GM19193 (cell line): ENCODE data around the gene HECTD1.

Experiments used
- POLR2A ChIP-seq: IDR thresholded peaks from 4 replicates; pipeline ENCODE4 v1.6.1; 2011; ENCODE audit not compliant: insufficient read depth, insufficient read length; ENCODE audit errors: extremely low read depth

HECTD1 gene

DNA sequence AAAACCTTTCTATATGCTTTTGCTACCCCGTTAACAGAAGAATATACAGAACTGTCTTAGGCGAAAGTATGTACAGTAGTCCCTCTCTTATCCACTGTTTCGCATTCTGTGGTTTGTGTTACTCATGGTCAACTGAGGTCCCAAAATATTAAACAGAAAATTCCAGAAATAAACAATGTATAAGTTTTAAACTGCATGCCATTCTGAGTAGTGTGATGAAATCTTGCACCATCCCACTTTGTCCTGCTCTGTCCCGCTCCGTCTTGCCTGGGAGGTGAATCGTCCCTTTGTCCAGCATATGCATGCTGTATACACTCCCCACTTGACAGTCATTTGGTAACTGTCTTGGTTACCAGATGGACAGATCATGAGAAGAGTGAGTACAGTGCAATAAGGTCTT, 111.3 kb downstream of the HECTD1 start:
- no peak for TF ChIP-seq POLR2A

- no peak for TF ChIP-seq POLR2A
Measured at GRCh38 chr14:31092160-31092708, 115.4 kb downstream of the HECTD1 start.

- TF ChIP-seq POLR2A: no peak
Measured at GRCh38 chr14:31090883-31091764, 116.5 kb downstream of the HECTD1 start.

DNA sequence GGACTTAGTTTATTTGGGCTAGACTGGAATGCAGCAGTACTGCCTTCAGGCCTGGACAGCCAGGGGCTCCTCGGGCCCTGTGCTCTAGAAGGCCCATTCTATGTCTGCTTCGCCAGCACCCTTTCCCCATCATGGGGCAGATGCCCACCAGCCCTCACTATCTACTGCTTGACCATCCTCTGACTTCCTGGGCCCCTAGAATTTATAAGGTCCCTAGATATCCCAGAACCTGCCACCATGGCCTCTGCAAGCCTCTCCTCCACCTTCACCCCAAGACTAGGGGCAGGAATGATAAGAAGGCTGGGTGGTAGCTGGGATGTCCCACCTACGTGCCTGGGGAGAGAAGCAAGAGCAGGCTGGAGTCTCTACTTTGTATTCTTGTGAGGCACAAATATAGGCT, 122.6 kb downstream of the HECTD1 start:
- no peak for TF ChIP-seq POLR2A

DNA sequence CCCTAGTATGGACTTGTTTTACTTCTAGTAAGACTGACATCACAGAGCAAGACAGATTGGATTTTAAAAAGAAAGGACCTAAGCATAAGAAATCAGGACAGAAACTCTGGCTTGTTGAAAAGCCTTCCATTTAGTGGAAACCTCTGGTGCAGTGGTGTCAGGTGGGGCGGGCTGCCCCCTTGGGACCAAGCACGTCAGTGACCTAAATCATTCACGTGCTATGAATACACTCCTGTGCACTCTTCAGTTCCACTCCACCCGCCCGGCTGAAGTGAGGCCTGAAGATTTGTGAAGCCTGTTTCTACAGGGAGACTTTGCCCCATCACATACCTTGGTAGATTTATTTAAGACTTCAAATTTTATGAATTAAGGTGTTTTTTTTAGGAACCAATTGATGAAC, 123.2 kb downstream of the HECTD1 start:
- TF ChIP-seq POLR2A: no peak

DNA sequence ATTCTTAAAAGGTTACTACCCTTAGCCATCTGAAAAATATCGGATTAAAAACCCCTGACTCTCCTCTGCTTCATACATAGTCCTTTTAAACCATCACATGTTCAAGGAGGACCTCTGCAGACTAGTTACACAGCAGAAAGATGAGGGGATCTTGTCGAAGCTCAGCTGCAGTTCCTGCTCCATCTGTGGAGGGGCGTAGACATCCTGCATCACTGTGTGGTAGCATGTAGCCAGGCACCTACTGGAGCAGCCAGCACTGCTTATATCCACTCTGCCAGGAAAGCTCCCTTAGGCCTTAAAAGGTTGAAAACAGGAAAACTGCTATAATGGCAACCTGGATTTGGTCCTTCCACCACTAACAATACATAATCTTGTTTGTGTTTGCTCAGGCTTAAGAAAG, 123.8 kb downstream of the HECTD1 start:
- no peak for TF ChIP-seq POLR2A

DNA sequence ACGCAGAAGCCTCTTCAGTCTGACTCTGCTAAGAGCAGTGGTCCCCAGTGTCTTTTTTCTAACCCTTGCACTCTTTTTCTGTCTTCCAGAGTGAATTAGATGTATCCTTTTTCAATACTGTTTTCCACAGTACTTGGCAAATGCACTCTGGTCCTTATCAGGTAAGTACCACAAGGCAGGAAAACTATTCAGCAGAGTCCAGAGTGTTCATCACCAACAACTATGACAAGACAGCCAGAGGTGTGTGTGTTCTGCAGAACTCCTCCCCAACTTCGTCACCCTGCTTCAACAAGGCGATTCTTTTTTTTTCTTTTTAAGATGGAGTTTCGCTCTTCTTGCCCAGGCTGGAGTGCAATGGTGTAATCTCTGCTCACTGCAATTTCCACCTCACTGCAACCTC, 127.1 kb downstream of the HECTD1 start:
- TF ChIP-seq POLR2A: no peak

- TF ChIP-seq POLR2A: no peak
Measured at GRCh38 chr14:31080056-31080455, 127.5 kb downstream of the HECTD1 start.

- no peak for TF ChIP-seq POLR2A
Measured at GRCh38 chr14:31078766-31079165, 128.8 kb downstream of the HECTD1 start.

DNA sequence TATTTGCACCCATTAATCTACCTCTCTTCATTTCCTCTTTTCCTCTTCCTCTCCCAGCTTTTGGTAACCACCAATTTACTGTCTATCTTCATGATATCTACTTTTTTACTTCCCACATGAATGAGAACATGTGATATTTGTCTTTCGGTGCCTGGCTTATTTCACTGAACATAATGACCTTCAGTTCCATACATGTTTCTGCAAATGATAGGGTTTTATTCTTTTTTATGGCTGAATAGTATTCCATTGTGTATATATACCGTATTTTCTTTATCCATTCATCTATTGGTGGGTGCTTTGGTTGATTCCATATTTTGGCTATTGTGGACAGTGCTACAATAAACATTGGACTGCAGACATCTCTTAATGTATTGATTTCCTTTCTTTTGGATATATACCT, 132.4 kb downstream of the HECTD1 start:
- TF ChIP-seq POLR2A: no peak

- no peak for TF ChIP-seq POLR2A
Measured at GRCh38 chr14:31071151-31071550, 136.4 kb downstream of the HECTD1 start.

DNA sequence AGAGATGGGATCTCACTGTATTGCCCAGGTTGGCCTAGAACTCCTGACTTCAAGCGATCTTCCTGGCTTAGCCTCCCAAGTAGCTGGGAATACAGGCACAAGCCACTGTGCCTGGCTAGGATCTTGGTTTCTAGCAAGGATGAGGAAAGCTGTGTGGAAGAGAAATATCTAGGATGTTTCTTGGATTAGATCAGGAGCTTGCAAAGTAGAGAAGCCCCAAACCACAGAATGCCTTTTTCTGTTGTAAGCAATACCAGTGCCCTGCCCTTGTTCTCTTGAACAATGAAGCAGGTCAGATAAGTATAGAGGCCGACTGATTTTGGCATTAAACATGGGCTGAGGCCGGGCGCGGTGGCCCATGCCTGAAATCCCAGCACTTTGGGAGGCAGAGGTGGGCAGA, 137.2 kb downstream of the HECTD1 start:
- no peak for TF ChIP-seq POLR2A

GRCh38 chr14:31069343-31069742, 138.2 kb downstream of the HECTD1 start:
- TF ChIP-seq POLR2A: no peak

DNA sequence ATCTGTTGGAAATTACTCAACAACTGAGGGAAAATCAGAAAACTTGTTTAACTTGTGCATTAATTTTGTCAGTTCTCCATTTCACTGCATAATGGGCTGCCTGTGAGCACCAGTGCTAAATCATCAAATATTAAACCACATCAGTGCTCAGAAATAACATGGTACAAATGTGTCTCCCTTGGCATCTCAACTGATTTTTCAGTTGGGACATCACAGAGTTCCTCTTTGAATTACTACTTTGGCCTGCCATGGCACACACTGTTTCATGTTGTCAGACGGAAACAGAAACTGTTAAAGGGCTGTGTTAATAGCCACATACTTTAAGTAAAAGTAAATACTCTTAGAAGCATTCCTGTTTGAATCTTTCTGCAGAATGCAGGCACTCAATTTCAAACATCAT, 139.4 kb downstream of the HECTD1 start:
- no peak for TF ChIP-seq POLR2A

GRCh38 chr14:31060253-31060875, 147.2 kb downstream of the HECTD1 start:
- TF ChIP-seq POLR2A: no peak
